GM12878 (cell line): ENCODE data around the gene FIG4.

Experiments used
- CBFB ChIP-seq: IDR thresholded peaks from 2 replicates; pipeline ENCODE4 v1.6.1; 2016; ENCODE audit warnings: antibody characterized with exemption, low read depth
- CTCF ChIP-seq, 3 experiments: IDR thresholded peaks in 2 of 3; conservative IDR thresholded peaks in 1 of 3; 2 replicates each; pipeline ENCODE4 v1.5.1; 2011; ENCODE audit warnings: low read depth in 3 of 3, low read length in 3 of 3, mild to moderate bottlenecking in 3 of 3, control low read depth in 2 of 3, moderate library complexity in 2 of 3, inconsistent platforms in 1 of 3, mixed read lengths in 1 of 3; ENCODE audit not compliant: control insufficient read depth in 2 of 3, insufficient read depth in 1 of 3; ENCODE audit errors: extremely low read depth in 1 of 3
- EED ChIP-seq: sonication (generic); IDR thresholded peaks from 2 replicates; pipeline ENCODE4 v1.6.1; 2016; ENCODE audit warnings: antibody characterized with exemption, low read depth
- JUND ChIP-seq: IDR thresholded peaks from 2 replicates; pipeline ENCODE4 v1.6.1; 2012; ENCODE audit warnings: low read depth, mild to moderate bottlenecking, low read length, improper control_type of control experiment, moderate library complexity
- POLR2AphosphoS2 ChIP-seq: IDR thresholded peaks from 2 replicates; pipeline ENCODE4 v1.6.1; 2011; ENCODE audit warnings: low read depth, mild to moderate bottlenecking, low read length, improper control_type of control experiment, moderate library complexity
- SMAD1 ChIP-seq: fragments of 450-650 bp; IDR thresholded peaks from 2 replicates; pipeline ENCODE4 v1.6.1; 2018; ENCODE audit warnings: mild to moderate bottlenecking, low read depth; ENCODE audit not compliant: partially characterized antibody
- YY1 ChIP-seq: IDR thresholded peaks from 2 replicates; pipeline ENCODE4 v1.6.1; 2011; ENCODE audit warnings: low read depth, mild to moderate bottlenecking, low read length
- ZNF274 ChIP-seq: IDR thresholded peaks from one replicate; pipeline ENCODE4 v1.8.0; 2011; ENCODE audit not compliant: insufficient read length, insufficient read depth
- ZNF592 ChIP-seq: fragments of 450-650 bp; IDR thresholded peaks from 2 replicates; pipeline ENCODE4 v1.6.1; 2017; ENCODE audit warnings: mild to moderate bottlenecking, moderate library complexity
- ZSCAN29 ChIP-seq: fragments of 450-650 bp; IDR thresholded peaks from 2 replicates; pipeline ENCODE4 v1.6.1; 2017; ENCODE audit warnings: mild to moderate bottlenecking, moderate library complexity

GRCh38 chr6:109872549-109872948 is 181.5 kb downstream of the FIG4 start:
- no peak for TF ChIP-seq YY1
- TF ChIP-seq CTCF (IDR thresholded peaks at IDR 0.05 in 2 of 3, conservative IDR thresholded peaks at IDR 0.05 in 1 of 3; ENCODE audit: control insufficient read depth in 2 of 3, extremely low read depth in 1 of 3, insufficient read depth in 1 of 3, low read depth in 3 of 3, low read length in 3 of 3) = no peak
- no peak for TF ChIP-seq EED
- TF ChIP-seq ZNF274 = no peak
- no peak for TF ChIP-seq POLR2AphosphoS2
- TF ChIP-seq SMAD1 = no peak
- TF ChIP-seq ZNF592 = no peak
- TF ChIP-seq JUND = no peak
- no peak for TF ChIP-seq ZSCAN29
- TF ChIP-seq CBFB = no peak
